Astrocyte (in vitro differentiated cells and primary cell): ENCODE results near the gene TSPAN4.

ENCODE experiments used
- CTCF ChIP-seq: IDR thresholded peaks from 2 replicates; pipeline ENCODE4 v1.5.1; 2011; ENCODE audit warnings: low read depth, mild to moderate bottlenecking, inconsistent platforms, low read length, moderate library complexity; ENCODE audit not compliant: insufficient read depth
- EZH2 ChIP-seq: IDR thresholded peaks from 2 replicates; pipeline ENCODE4 v1.6.1; 2012; ENCODE audit warnings: mild to moderate bottlenecking, low read length, inconsistent platforms; ENCODE audit not compliant: insufficient read depth

DNA sequence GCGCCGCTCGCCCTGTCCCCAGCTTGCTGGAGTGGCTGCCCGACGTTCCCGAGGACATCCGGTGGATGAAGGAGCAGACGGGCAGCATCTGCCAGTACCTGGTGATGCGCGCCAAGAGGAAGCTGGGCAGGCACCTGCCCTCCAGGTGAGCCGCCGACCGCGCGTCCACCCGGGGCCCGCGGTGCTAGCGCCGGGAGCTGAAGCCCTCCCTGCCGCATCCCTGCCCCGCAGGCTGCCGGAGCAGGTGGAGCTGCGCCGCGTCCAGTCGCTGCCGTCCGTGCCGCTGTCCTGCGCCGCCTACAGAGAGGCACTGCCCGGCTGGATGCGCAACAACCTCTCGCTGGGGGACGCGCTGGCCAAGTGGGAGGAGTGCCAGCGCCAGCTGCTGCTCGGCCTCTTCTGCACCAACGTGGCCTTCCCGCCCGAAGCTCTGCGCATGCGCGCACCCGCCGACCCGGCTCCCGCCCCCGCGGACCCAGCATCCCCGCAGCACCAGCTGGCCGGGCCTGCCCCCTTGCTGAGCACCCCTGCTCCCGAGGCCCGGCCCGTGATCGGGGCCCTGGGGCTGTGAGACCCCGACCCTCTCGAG is 18.3 kb upstream of the TSPAN4 start:
- TF ChIP-seq CTCF (no peak), EZH2 (no peak)
